ENCODE measurements around the gene AMPD2. TPM values are rescaled to one million over a fixed set of nuclear protein-coding genes. Genes with fewer than 3 reads are reported as not detected.

AMPD2 gene
- total and polyA plus RNA-seq, 9 of the 15 experiments (the other 6 are each of a cell fraction or from before 2014, with no cell fraction given): 2.0 to 77.7 (median 28.2) TPM

GRCh38 chr1:109570414-109570813 is 49.2 kb upstream of the AMPD2 start:
- H4K20me1 ChIP-seq (replicated peaks; ENCODE audit: control insufficient read depth, insufficient read depth, low read length): peaks cover 10% of the 10 kb centered on the region; the same call in 1 of the 2 replicates
- H3K27me3 ChIP-seq (ENCODE audit: control insufficient read depth in 2 of 2, insufficient read depth in 2 of 2, low read length in 2 of 2): no peaks in the 10 kb centered on the region
- H3K4me3 ChIP-seq: no peak overlapping the region
- no peak overlapping the region for H3K27ac ChIP-seq (ENCODE audit: extremely low read depth, low read depth, low read length)
- no peaks in the 10 kb centered on the region for H3K9me1 ChIP-seq (ENCODE audit: control insufficient read depth, insufficient read depth, low read length)
- H3K36me3 ChIP-seq (ENCODE audit: control insufficient read depth, insufficient read depth, low read length): peaks cover 9% of the 10 kb centered on the region; the same call in 2 of the 3 replicates
- H2AFZ ChIP-seq (ENCODE audit: low read depth, low read length): no peak overlapping the region
- H3K9me3 ChIP-seq (replicated peaks; ENCODE audit: control insufficient read depth, insufficient read depth, low read depth, low read length): no peaks in the 10 kb centered on the region
- H3K4me1 ChIP-seq (replicated peaks in 1 of 2; ENCODE audit: control insufficient read depth in 2 of 2, insufficient read depth in 2 of 2, low read length in 2 of 2): no peaks in the 10 kb centered on the region; a peak in 1 of 5 replicates
- DNase-seq (ENCODE audit: extremely low read depth in 1 of 4, low spot score in 3 of 4): no peak
- FAIRE-seq: no peak
- intact Hi-C loops (cut with micrococcal nuclease) (no loop called here), in situ Hi-C loops (cut with MboI) (no loop called here)
- H3K79me2 ChIP-seq (ENCODE audit: control insufficient read depth, insufficient read depth, low read length): peaks cover 72% of the 10 kb centered on the region
- no peak overlapping the region for H3K4me2 ChIP-seq (ENCODE audit: insufficient read depth, low read length)
- CTCF ChIA-PET (ENCODE audit: low intra/inter-chr PET ratio): no interaction called here
- no TSS peak for BruUV-seq (replicated peaks)
- TF ChIP-seq GTF2F1 (IDR thresholded peaks at IDR 0.05; ENCODE audit: low read depth, low read length) (no peak), ATF4 (CRISPR knock-in tag; IDR thresholded peaks at IDR 0.05) (no peak), UBTF (IDR thresholded peaks at IDR 0.05; ENCODE audit: borderline replicate concordance in 1 of 2, low read depth in 2 of 2, low read length in 2 of 2) (no peak), MYBL2 (IDR thresholded peaks at IDR 0.05; ENCODE audit: low read depth) (no peak), MYBL2 (CRISPR knock-in tag; IDR thresholded peaks at IDR 0.05; ENCODE audit: borderline replicate concordance) (no peak), ZNF217 (CRISPR knock-in tag; IDR thresholded peaks at IDR 0.05) (no peak), MTF1 (CRISPR knock-in tag; IDR thresholded peaks at IDR 0.05; ENCODE audit: borderline replicate concordance) (no peak), ZNF12 (CRISPR knock-in tag; IDR thresholded peaks at IDR 0.05) (no peak)
- WGBS (ENCODE audit: insufficient coverage, low coverage, missing lambda C conversion rate): 80% methylated on average over 3 of the region's 3 CpGs
- no peak overlapping the region for H3K9ac ChIP-seq (ENCODE audit: insufficient read depth in 1 of 2, low read depth in 2 of 2, low read length in 2 of 2)
- POLR2A ChIA-PET: interaction anchor here (1.0 to 2.1 kb wide), 2 partner anchors 11 to 15 kb away, joined by 3 to 10 read pairs; no protein-coding TSS in a partner anchor
- ATAC-seq: no peak
